ENCODE data around the gene EARS2. TPM values are rescaled to one million over a fixed set of nuclear protein-coding genes. Genes with fewer than 3 reads are reported as not detected.

Gene EARS2
- total RNA-seq, 1 experiment from 2014 or later, result 34.9 TPM

GRCh38 chr16:23501291-23501690, 55.9 kb downstream of the EARS2 start:
- Histone ChIP-seq H3K36me3 (ENCODE audit: low read depth) (no peaks in the 10 kb centered on the region), H3K9me2 (ENCODE audit: insufficient read depth) (no peaks in the 10 kb centered on the region), H3K4me2 (no peak overlapping the region), H3K79me2 (ENCODE audit: low read depth) (peaks cover 66% of the 10 kb centered on the region), H3K27ac (no peak overlapping the region), H3K4me3 (no peak overlapping the region), H3F3A (ENCODE audit: insufficient read depth, low read depth) (peaks cover 24% of the 10 kb centered on the region), H3K27me3 (ENCODE audit: insufficient read depth, low read depth) (no peaks in the 10 kb centered on the region), H3K4me1 (replicated peaks; ENCODE audit: insufficient read depth) (peaks cover 20% of the 10 kb centered on the region), H4K20me1 (ENCODE audit: insufficient read depth) (peaks cover 40% of the 10 kb centered on the region), H3K9me3 (ENCODE audit: insufficient read depth, low read depth) (no peaks in the 10 kb centered on the region), H2AFZ (no peak overlapping the region)
- intact Hi-C loops (cut with micrococcal nuclease; ENCODE audit: unreplicated experiment), result no loop called here
- TF ChIP-seq CTCF (conservative IDR thresholded peaks at IDR 0.05) (no peak), EZH2 (IDR thresholded peaks at IDR 0.05; ENCODE audit: low read depth) (no peak)
- no TSS peak for BruUV-seq (replicated peaks)
- ChIA-PET POLR2A (ENCODE audit: unreplicated experiment) (no interaction called here), CTCF (no interaction called here)
- DNase-seq, result no peak

GRCh38 chr16:23500862-23501225, 56.3 kb downstream of the EARS2 start:
- H3K27me3 ChIP-seq (ENCODE audit: insufficient read depth, low read depth), result no peaks in the 10 kb centered on the region
- peaks cover 36% of the 10 kb centered on the region for H4K20me1 ChIP-seq (ENCODE audit: insufficient read depth)
- H2AFZ ChIP-seq, result no peak overlapping the region
- ChIA-PET POLR2A (ENCODE audit: unreplicated experiment) (no interaction called here), CTCF (no interaction called here)
- H3K9me3 ChIP-seq (ENCODE audit: insufficient read depth, low read depth), result no peaks in the 10 kb centered on the region
- H3K36me3 ChIP-seq (ENCODE audit: low read depth), result no peaks in the 10 kb centered on the region
- no peak for DNase-seq
- H3F3A ChIP-seq (ENCODE audit: insufficient read depth, low read depth), result peaks cover 20% of the 10 kb centered on the region
- H3K4me1 ChIP-seq (replicated peaks; ENCODE audit: insufficient read depth), result peaks cover 20% of the 10 kb centered on the region
- peaks cover 63% of the 10 kb centered on the region for H3K79me2 ChIP-seq (ENCODE audit: low read depth)
- H3K9me2 ChIP-seq (ENCODE audit: insufficient read depth), result no peaks in the 10 kb centered on the region
- no peak overlapping the region for H3K27ac ChIP-seq
- TF ChIP-seq CTCF (conservative IDR thresholded peaks at IDR 0.05) (no peak), EZH2 (IDR thresholded peaks at IDR 0.05; ENCODE audit: low read depth) (no peak)
- H3K4me2 ChIP-seq, result no peak overlapping the region
- intact Hi-C loops (cut with micrococcal nuclease; ENCODE audit: unreplicated experiment), result no loop called here
- no peak overlapping the region for H3K4me3 ChIP-seq
- no TSS peak for BruUV-seq (replicated peaks)

- intact Hi-C loops (cut with micrococcal nuclease; ENCODE audit: unreplicated experiment), result no loop called here
- Histone ChIP-seq H3K9me2 (ENCODE audit: insufficient read depth) (no peaks in the 10 kb centered on the region), H3K9me3 (ENCODE audit: insufficient read depth, low read depth) (no peaks in the 10 kb centered on the region), H3K4me1 (replicated peaks; ENCODE audit: insufficient read depth) (peaks cover 19% of the 10 kb centered on the region), H3K4me2 (no peak overlapping the region), H3K27ac (no peak overlapping the region), H3F3A (ENCODE audit: insufficient read depth, low read depth) (peaks cover 15% of the 10 kb centered on the region), H2AFZ (no peak overlapping the region), H3K79me2 (ENCODE audit: low read depth) (peaks cover 61% of the 10 kb centered on the region), H3K36me3 (ENCODE audit: low read depth) (no peaks in the 10 kb centered on the region; the same call in 1 of the 2 replicates), H3K4me3 (no peak overlapping the region), H4K20me1 (ENCODE audit: insufficient read depth) (peaks cover 32% of the 10 kb centered on the region), H3K27me3 (ENCODE audit: insufficient read depth, low read depth) (no peaks in the 10 kb centered on the region)
- POLR2A ChIA-PET (ENCODE audit: unreplicated experiment), result interaction anchor here (0.6 kb wide), 1 partner anchor 96 kb away, joined by 8 read pairs; no protein-coding TSS in a partner anchor
- BruUV-seq (replicated peaks), result no TSS peak
- DNase-seq, result no peak
- TF ChIP-seq CTCF (conservative IDR thresholded peaks at IDR 0.05) (no peak), EZH2 (IDR thresholded peaks at IDR 0.05; ENCODE audit: low read depth) (no peak)
- CTCF ChIA-PET, result no interaction called here
These were observed 56.8 kb downstream of the EARS2 start for GRCh38 chr16:23500212-23500861.
